Measurements from ENCODE around the gene RNF167.

- TF ChIP-seq POLR2A (IDR thresholded peaks at IDR 0.05; ENCODE audit: low read depth, low read length) (no peak), CTCF (conservative IDR thresholded peaks at IDR 0.05; ENCODE audit: low read depth, low read length) (no peak), FOS (IDR thresholded peaks at IDR 0.05; ENCODE audit: low read depth, low read length) (no peak), RCOR1 (IDR thresholded peaks at IDR 0.05; ENCODE audit: insufficient replicate concordance, low read length) (no peak), CEBPB (IDR thresholded peaks at IDR 0.05; ENCODE audit: low read depth, low read length) (no peak), USF2 (IDR thresholded peaks at IDR 0.05; ENCODE audit: low read depth, low read length) (no peak), SMC3 (IDR thresholded peaks at IDR 0.05; ENCODE audit: low read depth, low read length) (no peak), NFE2L2 (IDR thresholded peaks at IDR 0.05; ENCODE audit: low read depth, low read length) (no peak), BHLHE40 (IDR thresholded peaks at IDR 0.05; ENCODE audit: low read depth, low read length) (no peak), MAFK (IDR thresholded peaks at IDR 0.05; ENCODE audit: low read depth, low read length) (no peak), CHD1 (IDR thresholded peaks at IDR 0.05; ENCODE audit: low read depth, low read length) (no peak), RFX5 (IDR thresholded peaks at IDR 0.05; ENCODE audit: low read depth, low read length) (no peak), MAZ (IDR thresholded peaks at IDR 0.05; ENCODE audit: borderline replicate concordance, low read depth, low read length) (no peak), RAD21 (IDR thresholded peaks at IDR 0.05; ENCODE audit: low read length) (no peak)
Observed at GRCh38 chr17:4958102-4958501, 18.0 kb downstream of the RNF167 start.
